Measurements from ENCODE around the gene TDRD9.

Gene TDRD9

DNA sequence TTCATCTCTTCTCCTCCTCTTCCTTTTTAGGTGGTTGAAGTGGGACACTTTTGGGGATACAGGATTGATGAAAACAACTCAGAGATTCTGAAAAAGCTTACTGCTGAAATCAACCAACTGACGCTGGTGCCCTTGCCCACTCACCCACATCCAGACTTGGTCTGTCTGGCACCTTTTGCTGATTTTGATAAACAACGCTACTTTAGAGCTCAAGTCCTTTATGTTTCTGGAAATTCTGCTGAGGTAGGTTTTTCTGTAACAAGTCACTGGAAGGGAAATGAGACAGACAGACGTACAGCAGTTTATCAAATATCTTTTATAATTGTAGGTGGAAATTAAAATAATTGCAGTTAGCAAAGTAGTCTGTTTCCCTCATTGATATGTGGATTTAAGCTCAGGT lies 97.3 kb downstream of the TDRD9 start:
- no peak for DNase-seq (ENCODE audit: low read depth)

DNA sequence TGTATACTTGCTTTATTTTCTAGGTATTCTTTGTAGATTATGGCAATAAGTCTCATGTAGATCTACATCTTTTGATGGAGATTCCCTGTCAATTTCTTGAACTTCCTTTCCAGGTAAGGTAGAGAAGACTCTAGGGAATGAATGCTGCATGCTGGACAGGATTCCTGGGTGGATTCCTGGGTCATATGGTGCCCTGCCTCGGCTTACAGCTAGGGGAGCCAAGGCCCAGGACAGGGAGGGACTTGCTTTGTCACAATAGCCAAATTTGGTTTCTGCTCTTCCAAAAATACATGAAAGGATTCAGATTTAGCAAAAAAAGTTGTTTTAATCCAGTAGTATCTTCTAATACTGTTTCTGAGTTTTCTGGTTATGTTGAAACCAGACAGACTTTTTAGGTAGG lies 97.8 kb downstream of the TDRD9 start:
- DNase-seq (ENCODE audit: low read depth), result no peak

DNA sequence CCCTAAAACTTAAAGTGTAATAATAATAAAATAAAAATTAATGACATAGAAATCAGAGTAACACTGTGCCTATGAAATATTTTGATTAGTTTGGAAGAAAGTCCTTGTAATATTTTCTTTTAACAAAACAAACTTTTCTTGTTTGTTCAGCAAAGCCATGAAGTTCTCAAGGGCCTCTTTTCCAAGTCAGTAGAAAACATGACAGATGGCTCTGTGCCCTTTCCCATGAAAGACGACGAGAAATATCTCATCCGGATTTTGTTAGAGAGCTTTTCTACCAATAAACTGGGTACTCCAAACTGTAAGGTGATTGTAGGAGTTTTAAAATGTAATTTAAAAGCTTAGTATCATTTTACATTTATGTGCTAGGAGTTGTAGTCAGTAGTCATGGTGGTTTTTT lies 102.7 kb downstream of the TDRD9 start:
- no peak for DNase-seq (ENCODE audit: low read depth)

DNA sequence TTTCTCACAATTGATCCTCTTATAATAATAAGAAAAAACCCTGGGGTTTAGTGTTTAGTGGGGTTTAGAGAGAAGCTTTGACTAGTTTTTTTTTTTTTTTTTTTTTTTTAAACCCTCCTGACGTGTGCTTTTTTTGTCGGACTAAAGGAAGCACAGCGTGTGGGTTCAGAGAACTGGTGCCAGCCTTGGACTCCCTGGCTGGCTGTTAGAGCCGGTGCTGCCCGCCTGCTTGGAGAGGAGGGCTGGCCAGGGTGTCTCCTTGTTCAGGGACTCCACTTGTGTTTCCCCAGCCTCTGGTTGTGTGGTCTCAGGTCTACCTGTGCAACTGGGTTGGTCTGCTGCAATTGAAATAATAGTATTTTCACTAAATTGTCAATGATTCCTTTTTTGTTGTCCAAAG lies 103.1 kb downstream of the TDRD9 start:
- DNase-seq (ENCODE audit: low read depth), result no peak

DNA sequence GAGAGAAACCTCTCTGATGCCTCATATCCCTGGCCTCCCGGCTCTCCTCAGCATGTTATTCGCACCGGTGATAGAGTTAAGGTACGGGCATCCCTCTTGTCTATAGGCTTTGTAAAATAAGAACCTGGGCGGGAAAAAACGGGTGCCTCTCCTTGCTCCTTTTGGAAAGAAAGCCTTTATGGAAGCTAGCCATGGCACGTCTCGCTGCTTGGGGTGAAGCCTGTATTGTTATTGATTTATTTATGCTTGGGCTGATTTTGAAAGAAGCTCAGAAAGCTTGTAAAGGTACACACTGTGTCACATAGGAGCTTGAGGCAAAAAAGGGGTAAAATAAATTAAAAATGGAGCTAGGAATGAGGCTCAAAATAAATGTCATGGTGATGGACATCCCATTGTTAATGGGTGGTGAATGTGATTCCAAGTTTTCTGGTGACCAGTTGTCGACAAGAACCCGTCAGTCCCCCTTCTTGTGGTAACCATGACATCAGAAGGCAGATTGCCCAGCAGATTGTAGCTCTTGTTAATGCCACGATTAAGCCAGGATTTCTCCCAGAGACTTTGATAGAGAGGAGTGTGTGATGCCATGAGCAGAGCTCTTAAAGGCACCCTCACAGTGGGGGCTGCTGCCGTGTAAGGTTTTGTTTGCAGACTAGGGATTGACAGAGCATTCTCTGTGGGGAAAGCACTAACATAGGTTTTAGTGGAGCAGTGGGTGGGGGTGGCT lies 106.9 kb downstream of the TDRD9 start:
- DNase-seq (ENCODE audit: low read depth), result no peak

DNA sequence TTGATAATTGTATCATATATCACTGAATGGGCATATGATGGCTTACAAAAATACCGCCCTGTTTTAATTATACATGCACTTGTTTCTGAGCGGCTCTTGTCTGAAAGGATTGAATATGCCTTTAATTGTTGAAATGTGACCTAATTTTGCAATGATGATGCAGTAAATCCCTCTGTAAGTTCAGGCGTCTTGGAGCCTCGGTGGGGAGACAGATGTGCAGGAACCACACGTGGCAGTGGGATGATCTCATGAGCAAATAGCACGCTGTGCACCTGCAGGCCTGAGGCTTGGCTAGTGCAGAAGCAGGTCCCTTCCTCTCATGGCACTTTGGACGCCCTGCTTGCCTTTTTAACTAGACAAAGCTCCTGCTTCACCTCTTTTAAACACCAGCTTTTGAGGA lies 108.0 kb downstream of the TDRD9 start:
- DNase-seq (ENCODE audit: low read depth), result no peak

DNA sequence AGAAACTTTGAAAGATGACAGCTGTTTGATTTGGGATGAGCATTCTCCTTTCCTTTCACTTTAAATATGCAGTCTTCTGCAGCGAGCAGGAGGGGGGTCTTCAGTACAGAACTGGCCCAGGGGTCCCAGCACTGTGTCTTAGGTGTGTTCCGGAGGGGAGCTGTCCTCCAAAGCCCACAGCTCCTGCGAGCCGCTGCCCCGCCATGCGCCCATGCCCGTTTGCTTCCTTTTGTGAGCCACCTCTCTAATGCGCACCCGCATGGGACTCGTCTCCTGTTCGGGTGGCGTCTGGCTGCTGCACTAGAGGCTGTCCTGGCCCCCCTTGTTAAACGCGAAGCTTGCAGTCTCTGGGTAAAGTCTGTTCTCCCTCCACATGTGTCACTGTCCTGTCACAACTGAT lies 108.8 kb downstream of the TDRD9 start:
- no peak for DNase-seq (ENCODE audit: low read depth)

DNA sequence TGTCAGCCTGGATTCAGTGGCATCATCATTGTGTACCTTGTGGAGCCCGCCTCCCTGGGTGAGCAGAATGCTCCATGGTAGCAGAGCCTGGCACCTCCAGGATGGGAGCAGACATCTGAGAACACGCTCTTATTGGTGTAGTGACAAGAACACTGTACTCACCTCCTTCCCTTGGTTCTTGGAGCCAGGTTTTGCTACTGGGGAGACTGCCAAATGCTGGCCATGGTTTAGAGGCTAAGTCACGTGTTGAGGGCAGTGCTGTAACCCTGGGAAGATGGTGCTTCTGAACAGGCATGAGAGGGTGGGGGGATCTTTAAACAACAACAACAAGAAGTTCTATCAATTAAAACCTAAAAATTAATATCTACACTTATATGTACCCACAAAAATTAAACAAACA lies 109.6 kb downstream of the TDRD9 start:
- no peak for DNase-seq (ENCODE audit: low read depth)

DNA sequence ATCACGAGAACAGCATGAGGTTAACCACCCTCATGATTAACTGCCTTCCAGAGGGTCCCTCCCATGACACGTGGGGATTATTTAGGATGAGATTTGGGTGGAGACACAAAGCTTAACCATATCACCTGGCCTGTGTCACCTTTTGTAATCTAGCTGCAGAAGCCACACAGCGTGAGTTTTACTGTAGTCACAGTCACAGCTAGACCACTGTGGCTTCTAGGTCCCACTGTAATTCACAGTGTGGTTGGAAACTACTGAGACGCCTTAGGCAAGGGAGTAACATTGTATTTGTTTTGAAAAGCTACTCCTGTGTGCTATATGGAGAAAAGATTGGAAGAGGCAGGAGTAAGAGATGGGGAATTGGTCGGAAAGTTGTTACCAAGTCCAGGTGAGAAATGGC lies 111.0 kb downstream of the TDRD9 start:
- no peak for DNase-seq (ENCODE audit: low read depth)

DNA sequence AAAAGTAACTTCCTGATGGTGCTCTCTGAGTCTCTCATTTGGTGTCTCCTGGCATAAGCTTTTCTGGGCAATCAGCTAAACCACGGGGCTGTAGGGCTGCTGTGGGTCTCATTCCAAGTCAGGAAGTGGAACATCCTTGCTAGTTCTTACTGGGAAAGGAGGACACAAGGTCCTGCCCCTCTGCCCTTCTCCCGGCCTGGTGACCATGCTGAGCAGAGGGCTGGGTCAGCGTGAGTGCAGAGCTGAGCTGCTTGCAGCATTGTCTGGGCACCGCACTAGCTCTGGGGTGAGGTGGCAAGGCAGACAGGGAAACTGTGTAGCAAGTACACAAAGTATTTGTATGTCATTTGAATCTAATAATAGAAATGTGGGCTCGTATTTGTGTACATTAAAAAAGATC lies 112.3 kb downstream of the TDRD9 start:
- no peak for DNase-seq (ENCODE audit: low read depth)

DNA sequence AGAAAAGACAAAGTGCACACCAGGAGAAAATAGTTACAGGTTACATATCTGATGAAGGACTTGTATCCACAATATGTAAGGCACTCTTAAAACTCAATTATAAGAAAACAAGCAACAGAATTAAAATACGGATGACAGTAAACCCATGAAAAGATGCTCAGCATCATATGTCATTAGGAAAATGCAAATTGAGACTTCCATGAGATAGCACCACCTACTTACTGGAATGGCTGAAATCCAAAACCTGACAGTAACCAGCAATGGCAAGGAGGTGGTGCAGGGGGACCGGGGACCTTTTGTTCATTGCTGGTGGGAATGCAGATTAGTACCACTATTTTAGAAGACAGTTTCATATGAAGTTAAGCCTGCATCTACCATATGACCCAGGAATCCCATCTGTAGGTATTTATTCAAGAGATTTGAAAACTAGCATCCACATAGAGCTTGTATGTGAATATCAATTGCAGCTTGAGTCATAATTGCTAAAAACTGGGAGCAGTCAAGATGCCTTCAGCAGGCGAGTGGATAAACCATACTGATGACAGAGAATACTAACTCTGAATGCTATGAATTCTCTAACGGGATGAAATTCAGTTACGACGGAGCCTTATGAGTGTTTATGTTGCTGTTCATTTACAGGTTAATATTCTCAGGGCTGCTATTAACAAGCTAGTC lies 113.3 kb downstream of the TDRD9 start:
- DNase-seq (ENCODE audit: low read depth), result no peak

DNA sequence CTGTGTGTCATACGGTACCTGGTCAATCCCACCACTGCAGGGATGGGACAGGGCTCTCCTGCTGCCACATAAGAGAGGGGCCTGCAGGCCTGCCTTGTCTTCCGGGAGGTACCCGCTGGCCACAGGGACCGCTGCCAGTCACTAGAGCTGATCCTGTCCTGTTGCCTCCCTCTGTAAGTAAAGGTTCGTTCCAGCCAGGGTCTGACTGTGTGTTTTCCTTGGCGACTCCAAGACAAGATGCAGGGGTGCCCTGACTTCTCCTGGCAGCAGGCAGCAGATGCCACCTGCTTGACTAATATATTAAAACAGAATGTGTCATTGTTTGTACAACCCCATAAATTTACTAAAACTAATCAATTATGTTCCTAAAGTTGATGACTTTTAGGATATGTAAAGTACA lies 115.8 kb downstream of the TDRD9 start:
- DNase-seq (ENCODE audit: low read depth), result no peak

DNA sequence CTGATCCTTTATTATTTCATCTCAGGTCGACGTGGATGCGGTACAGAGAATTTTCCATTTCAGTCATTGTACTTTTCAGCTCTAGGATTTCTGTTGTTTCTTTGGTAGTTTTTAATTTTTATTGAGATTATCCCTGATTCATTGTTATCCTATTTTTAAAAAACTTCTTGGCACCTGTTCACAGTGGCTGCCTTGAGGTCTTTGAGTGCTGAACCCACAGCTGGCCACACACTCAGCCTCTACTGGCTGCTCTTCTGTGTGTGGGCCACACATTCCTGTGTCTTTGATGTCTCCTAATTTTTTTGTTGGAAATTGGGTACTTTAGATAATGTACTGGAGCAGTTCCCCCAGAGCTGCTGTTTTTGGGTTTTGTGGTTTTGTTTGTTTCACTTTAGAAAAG lies 119.5 kb downstream of the TDRD9 start:
- DNase-seq (ENCODE audit: low read depth), result no peak

DNA sequence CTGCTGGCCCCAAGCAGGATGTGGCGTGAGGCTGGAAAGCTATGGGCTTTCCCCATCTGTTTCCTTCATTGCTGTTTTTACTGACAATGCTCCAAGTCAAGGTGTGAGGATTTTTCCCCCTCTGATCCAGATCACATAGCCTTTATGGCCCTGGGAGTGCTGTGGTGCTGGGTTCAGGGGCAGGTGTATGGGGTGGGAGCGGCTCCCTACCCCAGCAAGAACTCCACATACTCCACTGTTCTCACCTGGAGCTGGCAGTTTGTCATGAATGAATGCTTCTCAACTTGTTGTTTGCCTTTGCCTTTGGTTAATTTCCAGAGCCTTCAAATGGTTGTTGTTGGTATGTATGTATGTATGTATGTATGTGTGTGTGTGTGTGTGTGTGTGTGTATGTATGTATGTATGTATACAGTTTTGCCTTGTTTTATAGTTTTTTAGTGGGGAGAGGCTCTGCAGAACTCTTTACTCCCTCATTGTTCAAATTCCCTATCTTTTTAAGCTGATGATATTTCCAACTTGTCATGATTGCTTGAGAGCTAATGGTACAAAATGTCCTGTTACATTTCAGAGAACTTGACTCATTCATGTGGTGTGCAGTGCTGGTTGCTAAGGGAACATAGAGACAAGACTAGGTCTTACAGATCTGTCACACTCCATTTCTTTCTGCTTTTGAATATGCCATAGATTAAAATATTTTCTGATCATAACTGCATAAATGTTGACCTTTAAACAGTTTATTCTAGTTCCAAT lies 120.7 kb downstream of the TDRD9 start:
- DNase-seq (ENCODE audit: low read depth), result no peak

DNA sequence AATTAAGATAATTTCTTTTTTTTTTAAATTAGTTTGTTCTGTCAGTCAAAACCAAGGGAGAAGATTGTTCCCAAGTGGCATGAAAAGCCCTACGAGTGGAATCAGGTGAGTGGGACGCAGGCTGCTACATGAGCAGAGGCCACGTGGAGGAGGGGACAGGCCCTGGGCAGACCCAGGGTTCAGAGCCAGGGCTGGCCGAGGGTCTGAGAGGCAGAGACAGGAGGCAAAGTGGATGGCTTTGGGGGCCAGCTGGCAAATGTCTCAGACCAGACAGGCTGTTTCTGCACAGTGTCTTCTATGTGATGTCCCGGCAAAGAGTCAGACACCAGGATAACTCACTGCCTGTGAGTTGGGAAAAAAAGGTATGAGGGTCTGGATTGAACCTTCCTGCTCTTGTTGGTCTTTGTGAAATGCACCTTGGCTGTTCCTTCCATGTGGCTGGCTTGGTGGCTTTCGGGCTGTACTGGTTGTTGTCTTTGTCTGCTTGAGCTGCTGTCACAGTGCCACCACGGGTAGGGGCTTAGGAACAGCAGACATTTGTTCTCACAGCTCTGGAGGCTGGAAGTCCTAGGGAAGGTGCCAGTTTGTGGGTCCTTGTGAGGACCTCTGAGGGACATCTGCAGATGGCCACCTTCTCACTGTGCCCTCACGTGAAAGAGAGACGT lies 121.5 kb downstream of the TDRD9 start:
- no peak for DNase-seq (ENCODE audit: low read depth)

DNA sequence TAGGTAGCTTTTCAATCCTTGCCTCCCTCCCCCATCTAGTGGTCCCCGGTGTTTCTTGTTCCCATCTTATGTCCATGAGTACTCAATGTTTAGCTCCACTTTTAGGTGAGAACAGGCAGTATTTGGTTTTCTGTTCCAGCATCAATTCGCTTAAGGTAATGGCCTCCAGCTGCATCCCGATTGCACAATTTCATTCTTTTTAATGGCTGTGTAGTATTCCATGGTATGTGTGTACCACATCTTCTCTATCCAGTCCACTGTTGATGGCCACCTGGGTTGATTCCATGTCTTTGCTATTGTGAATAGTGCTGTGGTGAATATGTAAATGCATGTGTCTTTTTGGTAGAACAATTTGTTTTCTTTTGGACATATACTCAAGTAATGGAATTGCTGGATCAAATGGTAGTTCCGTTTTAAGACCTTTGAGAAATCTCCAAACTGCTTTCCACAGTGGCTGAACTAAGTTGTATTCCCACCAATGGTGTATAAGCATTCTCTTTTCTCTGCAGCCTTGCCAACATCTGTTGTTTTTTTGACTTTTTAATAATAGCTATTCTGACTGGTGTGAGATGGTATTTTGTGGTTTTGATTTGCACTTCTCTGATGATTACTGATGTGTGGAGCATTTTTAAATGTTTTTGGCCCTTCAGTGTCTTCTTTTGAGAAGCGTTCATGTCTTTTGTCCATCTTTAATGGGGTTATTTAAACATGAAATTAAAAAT lies 123.0 kb downstream of the TDRD9 start:
- DNase-seq (ENCODE audit: low read depth), result no peak

DNA sequence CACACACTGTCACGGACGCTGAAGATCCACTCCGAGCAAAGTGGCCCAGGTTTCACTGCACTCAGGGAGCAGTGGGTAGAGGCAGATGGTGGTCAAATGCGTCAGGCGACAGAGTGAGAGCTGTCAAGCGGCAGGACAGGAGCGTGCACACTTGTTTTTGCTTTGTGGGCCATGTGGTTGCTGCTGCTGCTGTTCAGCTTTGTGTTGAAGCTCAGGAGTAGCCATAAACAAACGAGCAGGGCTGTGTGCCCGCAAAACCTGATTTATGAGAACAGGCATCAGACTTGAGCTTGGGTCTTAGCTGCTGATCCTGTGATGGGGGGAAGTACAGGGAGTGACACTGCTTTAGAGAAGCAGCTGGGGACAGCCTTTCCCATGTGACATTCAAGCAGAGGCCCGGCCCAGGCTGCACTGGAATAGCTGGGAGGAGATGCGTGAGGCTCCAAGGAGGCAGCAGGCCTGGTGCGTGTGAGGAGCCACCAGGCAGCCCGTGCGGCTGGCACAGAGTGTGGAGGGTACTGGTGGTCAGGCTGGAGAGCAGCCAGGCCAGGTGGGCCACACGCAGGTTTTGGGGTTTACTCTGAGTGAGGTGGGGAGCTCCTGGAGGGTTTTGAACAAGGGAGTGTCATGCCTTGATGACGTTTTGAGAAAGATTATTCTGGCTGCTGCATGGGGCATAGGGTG lies 126.1 kb downstream of the TDRD9 start:
- DNase-seq (ENCODE audit: low read depth), result no peak

DNA sequence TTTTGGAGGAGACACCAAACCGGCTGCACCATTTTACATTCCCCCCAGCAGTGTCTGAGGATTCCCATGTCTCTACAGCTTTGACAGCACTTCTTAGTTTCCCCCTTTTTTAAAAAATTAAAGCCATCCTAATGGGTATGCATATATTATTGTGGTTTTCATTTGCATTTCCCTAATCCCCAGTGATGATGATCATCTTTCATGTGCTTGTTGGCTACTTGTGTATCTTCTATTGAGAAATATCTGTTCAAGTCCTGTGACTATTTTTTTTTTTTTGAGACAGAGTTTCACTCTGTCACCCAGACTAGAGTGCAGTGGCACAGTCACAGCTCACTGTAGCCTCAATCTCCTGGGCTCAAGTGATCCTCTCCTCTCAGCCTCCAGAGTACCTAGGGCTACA lies 134.0 kb downstream of the TDRD9 start:
- no peak for DNase-seq (ENCODE audit: low read depth)

DNA sequence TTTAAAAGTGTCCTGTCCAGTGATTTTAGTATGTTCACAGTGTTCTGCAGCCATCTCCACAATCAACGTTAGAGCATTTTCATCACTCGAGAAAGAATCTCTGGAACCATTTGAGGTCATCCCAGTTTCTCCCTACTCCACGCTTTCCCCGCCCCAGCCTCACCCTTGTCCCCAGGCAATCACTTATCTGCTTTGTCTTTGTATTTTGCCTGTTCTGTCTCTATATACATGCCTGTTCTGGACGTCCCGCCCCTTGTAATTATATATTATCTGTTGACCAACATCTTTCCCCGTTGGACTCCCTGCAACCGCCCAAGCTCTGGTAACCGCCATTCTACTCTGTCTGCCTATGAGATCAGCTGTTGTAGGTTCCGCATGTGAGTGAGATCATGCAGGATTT lies 135.7 kb downstream of the TDRD9 start:
- no peak for DNase-seq (ENCODE audit: low read depth)

DNA sequence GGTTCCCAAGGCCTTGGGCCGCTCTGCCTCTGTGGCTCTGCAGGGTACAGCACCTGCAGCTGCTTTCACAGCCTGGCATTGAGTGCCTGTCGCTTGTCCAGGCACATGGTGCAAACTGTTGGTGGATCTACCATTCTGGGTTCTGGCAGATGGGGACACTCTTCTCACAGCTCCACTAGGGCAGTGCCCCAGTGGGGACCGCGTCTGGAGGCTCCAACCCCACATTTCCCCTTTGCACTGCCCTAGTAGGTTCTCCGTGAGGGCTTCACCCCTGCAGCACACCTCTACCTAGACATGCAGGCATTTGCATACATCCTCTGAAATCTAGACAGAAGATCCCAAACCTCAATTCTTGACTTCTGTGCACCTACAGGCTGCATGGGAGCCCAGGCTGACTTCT lies 138.0 kb downstream of the TDRD9 start:
- DNase-seq (ENCODE audit: low read depth), result no peak

DNA sequence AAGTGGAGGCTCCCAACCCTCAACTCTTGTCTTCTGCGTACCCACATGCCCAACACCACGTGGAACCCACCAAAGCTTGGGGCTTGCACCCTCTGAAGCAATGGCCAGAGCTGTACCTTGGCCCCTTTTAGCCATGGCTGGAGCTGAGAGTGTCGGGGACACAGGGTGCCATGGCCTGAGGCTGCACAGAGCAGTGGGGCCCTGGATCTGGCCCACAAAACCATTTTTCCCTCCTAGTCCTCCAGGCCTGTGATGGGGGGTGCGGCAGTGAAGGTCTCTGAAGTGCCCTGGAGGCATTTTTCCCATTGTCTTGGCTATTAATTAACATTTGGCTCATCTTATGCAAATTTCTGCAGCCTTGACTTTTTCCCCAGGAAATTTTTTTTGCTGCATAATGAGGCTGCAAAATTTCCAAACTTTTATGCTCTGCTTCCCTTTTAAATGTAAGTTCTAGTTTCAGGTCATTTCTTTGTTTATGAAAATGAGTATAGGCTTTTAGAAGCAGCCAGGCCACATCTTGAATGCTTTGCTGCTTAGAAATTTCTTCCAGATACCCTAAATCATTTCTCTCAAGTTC lies 138.6 kb downstream of the TDRD9 start:
- no peak for DNase-seq (ENCODE audit: low read depth)
